ENCODE results near the gene MOGAT1. TPM values are rescaled to one million over a fixed set of nuclear protein-coding genes. Genes with fewer than 3 reads are reported as not detected.
A peak's percentile ranks its signal among the peaks of the same experiment; 100 is the strongest.

Gene MOGAT1
- total and polyA plus RNA-seq, 3 donors from 2014 or later = not detected

DNA sequence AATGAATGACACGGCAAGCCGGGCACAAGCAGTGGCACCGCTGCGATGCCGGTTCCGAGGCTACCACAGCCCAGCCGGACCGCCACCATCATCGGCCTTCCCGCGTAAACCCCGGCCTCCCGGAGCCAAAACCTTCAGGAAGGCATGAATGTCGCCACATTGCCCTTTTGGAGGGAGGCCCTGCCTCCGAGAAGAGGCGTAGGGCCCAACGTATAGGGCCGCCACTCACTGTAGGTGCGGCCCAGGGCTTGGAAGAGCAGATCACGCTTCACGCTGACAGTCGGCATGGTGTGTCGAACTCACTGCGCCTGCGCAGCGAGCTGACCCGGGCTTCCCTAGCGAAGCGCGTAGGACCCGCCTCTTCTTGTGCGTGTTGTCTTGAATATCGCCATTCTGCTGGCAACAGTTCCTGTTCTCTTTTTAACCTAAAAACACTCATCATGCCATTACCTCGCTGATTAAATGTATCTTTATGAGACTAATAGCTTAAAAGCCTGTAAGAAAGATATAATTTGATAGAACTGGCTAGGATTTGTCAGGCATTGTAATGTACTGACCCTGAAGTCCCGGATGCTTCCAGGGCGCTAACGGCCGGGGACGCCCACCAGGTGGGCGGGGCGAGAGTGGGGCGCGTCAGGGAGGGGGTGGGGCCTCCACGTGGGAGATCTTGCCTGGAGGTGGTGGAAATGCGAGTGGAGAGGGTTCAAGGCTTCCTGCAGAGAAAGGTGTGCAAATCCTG is 15.5 kb upstream of the MOGAT1 start, which contains the start of gene FARSB:
Gene FARSB (minus strand): TSS at position 306 of the 739 bp plus-strand sequence. CDS start 19 bp downstream, at position 287.
- Histone ChIP-seq H3K27ac (peak within 1 kb of the TSS; percentile 94 to 96), H3K9me3 (no peaks in the 10 kb centered on the region), H3K4me1 (peaks cover 7% of the 10 kb centered on the region), H3K27me3 (no peaks in the 10 kb centered on the region), H3K4me3 (peak within 1 kb of the TSS; percentile 88 to 91), H3K36me3 (ENCODE audit: low read depth, missing control alignments) (no peaks in the 10 kb centered on the region)
- peak; percentile 97 for DNase-seq
- TF ChIP-seq, protein P1, sequence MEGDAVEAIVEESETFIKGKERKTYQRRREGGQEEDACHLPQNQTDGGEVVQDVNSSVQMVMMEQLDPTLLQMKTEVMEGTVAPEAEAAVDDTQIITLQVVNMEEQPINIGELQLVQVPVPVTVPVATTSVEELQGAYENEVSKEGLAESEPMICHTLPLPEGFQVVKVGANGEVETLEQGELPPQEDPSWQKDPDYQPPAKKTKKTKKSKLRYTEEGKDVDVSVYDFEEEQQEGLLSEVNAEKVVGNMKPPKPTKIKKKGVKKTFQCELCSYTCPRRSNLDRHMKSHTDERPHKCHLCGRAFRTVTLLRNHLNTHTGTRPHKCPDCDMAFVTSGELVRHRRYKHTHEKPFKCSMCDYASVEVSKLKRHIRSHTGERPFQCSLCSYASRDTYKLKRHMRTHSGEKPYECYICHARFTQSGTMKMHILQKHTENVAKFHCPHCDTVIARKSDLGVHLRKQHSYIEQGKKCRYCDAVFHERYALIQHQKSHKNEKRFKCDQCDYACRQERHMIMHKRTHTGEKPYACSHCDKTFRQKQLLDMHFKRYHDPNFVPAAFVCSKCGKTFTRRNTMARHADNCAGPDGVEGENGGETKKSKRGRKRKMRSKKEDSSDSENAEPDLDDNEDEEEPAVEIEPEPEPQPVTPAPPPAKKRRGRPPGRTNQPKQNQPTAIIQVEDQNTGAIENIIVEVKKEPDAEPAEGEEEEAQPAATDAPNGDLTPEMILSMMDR (IDR thresholded peaks at IDR 0.05) = peak in 1 of 3 experiments; percentile 22
- TF ChIP-seq POLR2A (IDR thresholded peaks at IDR 0.05) = no peak
- intact Hi-C loops (cut with DNase I; ENCODE audit: low total_unique reads) = no loop called here
- 0 to 1% methylated on average over 25 to 44 of the region's 45 CpGs for WGBS, 2 donors

DNA sequence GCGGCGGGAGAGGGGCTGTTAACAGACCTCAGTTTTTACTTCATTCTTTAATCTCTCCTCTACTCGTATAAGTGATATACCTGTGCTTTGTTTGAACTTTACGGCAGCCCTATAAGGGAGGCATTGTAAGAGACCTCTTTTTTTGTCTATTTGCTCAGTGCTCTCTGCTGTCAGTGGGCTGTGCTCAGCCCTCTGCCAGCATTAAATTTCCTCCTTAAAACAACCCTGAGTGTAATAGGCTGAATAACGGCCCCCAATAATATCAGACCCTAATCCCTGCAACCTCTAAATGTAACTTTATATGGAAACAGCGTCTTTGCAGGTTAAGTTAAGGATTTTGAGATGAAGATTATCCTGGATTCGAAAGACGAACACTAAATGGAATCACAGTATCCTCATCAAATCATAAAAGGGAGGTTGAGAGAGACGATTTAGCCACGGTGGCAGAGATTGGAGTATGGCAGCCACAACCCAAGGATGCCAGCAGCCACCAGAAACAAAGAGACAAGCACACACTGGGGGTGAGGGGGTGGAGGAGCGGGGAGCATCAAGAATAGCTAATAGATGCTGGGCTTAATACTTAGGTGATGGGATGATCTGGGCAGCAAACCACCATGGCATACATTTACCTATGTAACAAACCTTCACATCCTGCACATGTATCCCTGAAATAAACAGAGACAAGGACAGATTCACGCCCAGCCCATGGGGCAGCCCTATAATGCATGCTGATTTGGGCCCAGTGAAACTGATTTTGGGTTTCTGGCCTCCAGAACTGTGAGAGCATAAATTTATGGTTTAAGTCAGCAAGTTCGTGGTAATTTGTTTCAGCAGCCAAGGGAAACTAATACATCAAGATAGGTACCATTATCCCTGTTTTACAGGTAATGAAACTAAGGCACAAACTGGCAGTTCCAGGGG is 14.7 kb upstream of the MOGAT1 start:
- Histone ChIP-seq H3K9me3 (no peaks in the 10 kb centered on the region), H3K27ac (no peak overlapping the region), H3K27me3 (no peaks in the 10 kb centered on the region), H3K4me3 (peak overlapping the region; percentile 88 to 91), H3K36me3 (ENCODE audit: low read depth, missing control alignments) (no peaks in the 10 kb centered on the region), H3K4me1 (peaks cover 7% of the 10 kb centered on the region)
- TF ChIP-seq POLR2A (IDR thresholded peaks at IDR 0.05) = no peak
- TF ChIP-seq, protein P1 (IDR thresholded peaks at IDR 0.05) = no peak
- WGBS, 2 donors = 15 to 16% methylated on average over 13 of the region's 13 CpGs
- intact Hi-C loops (cut with DNase I; ENCODE audit: low total_unique reads) = no loop called here
- DNase-seq = no peak

DNA sequence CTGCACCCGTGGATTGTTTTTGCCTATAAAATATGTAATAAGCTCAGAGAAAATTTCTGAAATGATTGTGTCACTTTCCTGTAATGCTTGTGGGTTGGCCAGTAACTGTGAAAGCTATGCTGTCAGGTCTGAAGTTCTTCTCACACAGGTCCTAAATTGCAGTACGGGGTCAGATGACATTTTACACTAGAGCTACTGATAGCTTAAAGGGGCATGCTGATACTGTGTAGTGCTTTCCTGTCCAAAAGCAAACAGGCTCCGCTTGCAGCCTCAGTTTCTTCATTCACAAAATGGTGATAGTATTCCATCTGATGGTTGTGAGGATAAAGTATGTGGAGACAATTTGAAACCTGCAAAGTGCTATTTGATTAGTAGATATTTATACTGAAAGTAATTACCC is 8.0 kb upstream of the MOGAT1 start:
- Histone ChIP-seq H3K36me3 (ENCODE audit: low read depth, missing control alignments) (no peaks in the 10 kb centered on the region), H3K4me1 (no peaks in the 10 kb centered on the region), H3K4me3 (no peak overlapping the region), H3K27me3 (no peaks in the 10 kb centered on the region), H3K27ac (no peak overlapping the region), H3K9me3 (no peaks in the 10 kb centered on the region)
- TF ChIP-seq, protein P1 (IDR thresholded peaks at IDR 0.05) = no peak
- TF ChIP-seq POLR2A (IDR thresholded peaks at IDR 0.05) = no peak
- intact Hi-C loops (cut with DNase I; ENCODE audit: low total_unique reads) = no loop called here
- WGBS, 2 donors = 75 to 76% methylated on average over 3 of the region's 3 CpGs
- no peak for DNase-seq

DNA sequence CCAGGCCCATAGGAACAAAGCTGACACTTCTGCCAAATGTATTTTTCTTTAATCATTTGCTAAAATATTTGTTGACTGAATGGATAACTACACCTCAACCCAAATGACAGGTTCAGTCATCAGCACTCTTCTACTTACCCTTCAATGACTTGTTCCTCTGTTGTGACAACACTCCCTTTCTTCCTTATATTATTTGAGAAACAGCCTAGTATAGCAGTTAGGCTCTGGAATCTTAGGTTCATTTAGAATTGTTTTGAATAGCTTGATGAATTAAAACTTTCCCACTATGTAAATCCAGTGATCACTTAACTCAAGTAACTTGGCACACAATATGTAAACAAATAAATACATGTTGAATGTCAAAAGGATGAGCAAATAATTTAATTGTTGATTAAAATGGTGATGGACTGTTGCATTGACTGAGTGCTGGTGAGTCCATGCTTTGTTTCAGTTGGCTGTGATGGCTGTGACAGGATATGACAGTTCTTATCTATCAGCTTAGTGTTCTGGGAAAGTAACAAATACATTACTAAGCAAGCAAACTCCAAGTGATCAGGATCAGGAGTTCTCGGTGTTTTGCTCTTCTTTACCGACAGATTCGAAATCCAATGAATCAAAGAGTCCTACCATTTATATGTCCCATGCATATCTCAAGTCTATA is 2.8 kb upstream of the MOGAT1 start:
- TF ChIP-seq POLR2A (IDR thresholded peaks at IDR 0.05) = no peak
- TF ChIP-seq, protein P1 (IDR thresholded peaks at IDR 0.05) = no peak
- no peak for DNase-seq
- Histone ChIP-seq H3K9me3 (no peaks in the 10 kb centered on the region), H3K4me3 (no peak overlapping the region), H3K4me1 (peaks cover 3% of the 10 kb centered on the region), H3K27me3 (no peaks in the 10 kb centered on the region), H3K36me3 (ENCODE audit: low read depth, missing control alignments) (no peaks in the 10 kb centered on the region), H3K27ac (no peak overlapping the region)
- WGBS, 2 donors = 65 to 85% methylated on average over 3 of the region's 3 CpGs
- intact Hi-C loops (cut with DNase I; ENCODE audit: low total_unique reads) = no loop called here
